Fibroblast of upper back skin (primary cell): ENCODE data around the gene ITGB4.
"Not testable (repeated sequence)": the region's sequence is repeated elsewhere in the genome, so short reads cannot be mapped to it uniquely, and the experiment has no call there.

Experiments used
- DNase-seq: peaks from one replicate; pipeline ENCODE4 v3.0.0-alpha.2; 2013

ITGB4 gene

GRCh38 chr17:75754378-75755204, 33.3 kb downstream of the ITGB4 start:
- DNase-seq, result no peak

- DNase-seq, result no peak
Observed at GRCh38 chr17:75755205-75755901, 34.1 kb downstream of the ITGB4 start.

GRCh38 chr17:75755990-75756389, 34.7 kb downstream of the ITGB4 start:
- no peak for DNase-seq

GRCh38 chr17:75756451-75757085, 35.3 kb downstream of the ITGB4 start:
- no peak for DNase-seq

- DNase-seq, result no peak
Observed at GRCh38 chr17:75757086-75757681, 35.9 kb downstream of the ITGB4 start.

- no peak for DNase-seq
Observed at GRCh38 chr17:75758131-75758905, 37.1 kb downstream of the ITGB4 start.

- DNase-seq, result no peak
Observed at GRCh38 chr17:75759457-75759856, 38.2 kb downstream of the ITGB4 start.

- DNase-seq, result not testable (repeated sequence)
Observed at GRCh38 chr17:75759978-75760640, 38.9 kb downstream of the ITGB4 start.

- DNase-seq, result no peak
Observed at GRCh38 chr17:75762513-75763268, 41.4 kb downstream of the ITGB4 start.

- DNase-seq, result no peak
Observed at GRCh38 chr17:75763269-75763607, 42.0 kb downstream of the ITGB4 start.

GRCh38 chr17:75763613-75764416, 42.6 kb downstream of the ITGB4 start:
- no peak for DNase-seq

- no peak for DNase-seq
Observed at GRCh38 chr17:75764417-75764710, 43.1 kb downstream of the ITGB4 start.

- peak; percentile 53 for DNase-seq
Observed at GRCh38 chr17:75764711-75765421, 43.6 kb downstream of the ITGB4 start, which contains the start of gene GALK1. Gene GALK1, minus strand, starts transcription at chr17:75765192. Its CDS starts 56 bp downstream, at chr17:75765136.

GRCh38 chr17:75765981-75766380, 44.7 kb downstream of the ITGB4 start:
- no peak for DNase-seq

- DNase-seq, result no peak
Observed at GRCh38 chr17:75767881-75768280, 46.6 kb downstream of the ITGB4 start.

- DNase-seq, result no peak
Observed at GRCh38 chr17:75769536-75769935, 48.3 kb downstream of the ITGB4 start.

- DNase-seq, result no peak
Observed at GRCh38 chr17:75771334-75772281, 50.3 kb downstream of the ITGB4 start.

GRCh38 chr17:75773121-75773807, 52.0 kb downstream of the ITGB4 start:
- no peak for DNase-seq
